HG03064 (cell line): ENCODE results near the gene RNF2.

Source experiments
- ATAC-seq: cut with Tn5 transposase; IDR thresholded peaks from one replicate; pipeline ENCODE4 v1.9.1; 2021; ENCODE audit warnings: low read depth; ENCODE audit not compliant: unreplicated experiment

RNF2 gene

DNA sequence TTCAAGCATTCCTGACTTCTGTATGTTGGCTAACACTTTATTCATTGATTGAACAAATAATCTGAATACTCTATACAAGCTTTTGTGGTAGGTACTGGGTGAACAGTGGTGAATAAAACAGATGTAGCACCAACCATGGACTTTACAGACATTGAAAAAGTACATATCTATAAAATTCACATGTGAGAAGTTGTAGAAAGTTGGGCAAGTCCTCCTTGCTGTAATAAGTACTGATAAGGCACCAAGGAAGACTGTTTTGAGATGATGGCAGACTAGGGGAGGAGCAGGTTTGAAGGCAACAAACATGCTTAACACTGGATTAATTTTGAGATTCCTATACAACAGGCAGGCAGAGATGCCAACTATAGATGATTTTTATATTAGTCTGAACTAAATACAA lies 42.4 kb downstream of the RNF2 start:
- ATAC-seq = no peak

GRCh38 chr1:185091480-185091879 lies 46.1 kb downstream of the RNF2 start:
- ATAC-seq = no peak

DNA sequence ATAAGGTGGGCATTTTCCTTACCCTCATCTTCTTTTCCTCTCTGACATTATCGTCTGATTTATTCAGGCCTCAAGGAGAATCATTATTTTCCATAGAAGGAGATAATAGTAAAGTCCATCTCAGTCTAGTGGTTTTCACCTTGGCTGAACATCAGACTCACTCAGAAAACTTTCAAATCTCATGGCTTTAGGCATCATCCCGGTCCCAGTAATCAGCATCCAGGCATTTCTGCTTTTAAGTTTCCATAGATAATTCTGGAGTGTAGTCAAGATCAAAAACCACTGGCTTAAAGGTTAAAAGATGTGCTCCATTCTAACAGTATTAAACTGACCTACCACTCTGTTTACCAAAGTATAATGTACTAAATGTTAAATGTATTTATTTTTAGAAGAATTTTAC lies 49.4 kb downstream of the RNF2 start:
- no peak for ATAC-seq

DNA sequence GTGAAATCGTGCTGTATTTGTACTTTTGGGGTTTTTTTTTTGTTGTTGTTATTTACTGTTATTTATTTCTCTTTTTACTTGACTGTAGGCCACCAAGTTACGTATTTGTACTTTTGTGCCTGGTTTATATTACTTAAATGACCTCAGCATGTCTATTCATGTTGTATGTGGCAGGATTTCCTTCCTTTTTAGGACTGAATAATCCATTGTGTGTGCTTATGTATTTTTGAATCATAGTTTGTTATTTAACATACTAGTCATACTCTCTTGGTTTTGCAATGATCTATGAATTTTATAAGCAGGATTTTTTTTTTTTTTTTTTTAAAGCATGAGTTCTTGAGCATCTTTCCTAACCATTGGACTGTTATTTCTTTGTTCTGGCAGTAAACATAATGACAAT lies 51.2 kb downstream of the RNF2 start:
- no peak for ATAC-seq

DNA sequence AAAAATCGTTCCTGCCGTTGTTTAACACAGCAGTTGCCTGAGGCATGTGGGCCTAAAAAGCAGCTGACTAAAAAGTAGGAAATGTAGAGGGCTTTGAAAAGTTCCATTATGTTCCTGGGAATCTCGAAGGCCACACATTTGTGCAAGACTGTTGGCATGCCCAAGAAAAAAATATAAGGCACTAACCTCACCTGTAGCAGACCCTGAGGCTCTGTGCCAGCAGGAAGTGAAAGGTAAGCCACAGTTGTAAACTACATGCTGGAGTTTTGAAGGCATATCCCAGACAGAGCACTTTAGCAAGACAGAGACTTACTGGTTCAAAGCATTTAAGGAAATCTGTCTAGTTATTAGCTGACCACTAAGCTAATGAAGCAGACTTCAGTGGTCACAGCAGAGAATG lies 58.7 kb downstream of the RNF2 start:
- ATAC-seq = no peak

- ATAC-seq = no peak
Measured at GRCh38 chr1:185105121-185105520, 59.8 kb downstream of the RNF2 start.

DNA sequence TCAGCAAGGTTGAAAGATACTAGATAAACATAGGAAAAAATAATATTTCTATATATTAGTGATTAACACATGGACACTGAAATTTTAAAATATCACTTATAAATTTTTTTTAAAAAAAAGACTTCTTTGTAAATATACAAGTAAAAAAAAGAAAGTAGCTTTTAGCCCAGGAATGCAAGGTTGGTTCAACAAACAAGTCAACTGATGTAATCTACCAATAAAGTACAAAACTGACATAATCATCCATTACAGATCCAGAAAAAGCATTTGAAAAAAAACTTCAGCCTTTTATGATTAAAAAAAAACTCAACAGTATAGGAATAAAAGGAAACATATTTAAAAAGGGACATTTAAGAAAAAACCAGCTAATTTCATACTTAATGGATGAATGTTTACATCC lies 63.0 kb downstream of the RNF2 start:
- ATAC-seq = no peak

GRCh38 chr1:185110145-185110544 lies 64.8 kb downstream of the RNF2 start:
- ATAC-seq = no peak

DNA sequence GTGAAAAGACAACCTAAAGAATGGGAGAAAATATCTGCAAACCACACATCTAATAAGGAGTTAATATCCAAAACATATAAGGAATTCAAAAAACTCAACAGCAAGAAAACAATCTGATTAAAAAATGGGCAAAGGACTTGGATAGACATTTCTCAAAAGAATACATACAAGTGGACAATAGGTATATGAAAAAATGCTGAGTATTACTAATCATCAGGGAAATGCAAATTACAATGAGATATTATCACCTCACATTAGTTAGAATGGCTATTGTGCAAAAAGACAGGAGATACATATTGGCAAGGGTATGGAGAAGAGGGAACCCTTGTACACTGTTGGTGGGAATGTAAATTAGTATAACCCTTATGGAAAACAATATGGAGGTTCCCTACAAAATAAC lies 66.5 kb downstream of the RNF2 start:
- ATAC-seq = no peak

DNA sequence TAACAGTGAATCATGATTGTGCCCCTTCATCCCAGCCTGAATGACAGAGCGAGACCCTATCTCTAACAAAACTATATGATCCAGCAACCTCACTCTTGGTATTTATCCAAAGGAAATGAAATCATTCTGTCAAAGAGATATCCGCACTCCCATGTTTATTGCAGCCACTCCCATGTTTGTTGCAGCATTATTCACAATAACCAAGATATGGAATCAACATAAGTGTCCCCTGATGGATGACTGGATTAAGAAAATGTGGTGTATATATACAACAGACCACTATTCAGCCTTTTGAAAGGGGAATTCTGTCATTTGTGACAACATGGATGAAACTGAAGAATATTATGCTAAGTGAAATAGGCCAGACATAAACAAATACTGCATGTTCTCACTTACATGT lies 67.0 kb downstream of the RNF2 start:
- ATAC-seq = no peak

DNA sequence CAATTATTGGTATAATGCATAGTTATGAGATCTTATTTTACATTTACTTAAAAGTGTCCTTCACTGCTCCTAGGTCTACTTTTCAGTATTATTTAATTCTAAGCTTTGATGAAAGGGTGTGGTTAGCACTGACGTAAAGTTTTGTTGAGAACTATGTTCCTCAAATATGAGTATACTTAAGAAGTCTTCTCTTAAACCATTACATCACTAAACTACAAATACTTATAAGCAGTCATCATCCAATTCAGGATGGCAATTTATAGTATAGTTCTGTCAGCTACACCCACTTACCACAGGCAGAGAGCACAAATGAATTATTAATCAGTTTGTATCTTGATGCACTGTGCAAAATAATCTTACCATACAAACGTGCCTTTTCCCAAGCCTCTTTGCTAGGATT lies 84.3 kb downstream of the RNF2 start:
- no peak for ATAC-seq

- no peak for ATAC-seq
Measured at GRCh38 chr1:185132534-185132933, 87.2 kb downstream of the RNF2 start.

GRCh38 chr1:185137896-185138545 lies 92.7 kb downstream of the RNF2 start:
- no peak for ATAC-seq

GRCh38 chr1:185139246-185139645 lies 93.9 kb downstream of the RNF2 start:
- no peak for ATAC-seq

GRCh38 chr1:185144233-185144632 lies 98.9 kb downstream of the RNF2 start:
- no peak for ATAC-seq

GRCh38 chr1:185151215-185151614 lies 105.9 kb downstream of the RNF2 start:
- ATAC-seq = no peak
